Bronchial epithelial cell (primary cell): Measurements from ENCODE around the gene SLC25A21. TPM values are rescaled to one million over a fixed set of nuclear protein-coding genes. Genes with fewer than 3 reads are reported as not detected.
A peak's percentile ranks its signal among the peaks of the same experiment; 100 is the strongest.

Source experiments
- DNase-seq: peaks from one replicate; pipeline ENCODE4 v3.0.0-alpha.2; 2010; ENCODE audit warnings: low read depth
- FAIRE-seq: peaks from 2 replicates; lab custom pipeline; 2011; peaks lifted over from hg19 to GRCh38; lab: Jason Lieb, UNC
- H3K27me3 ChIP-seq: 2 replicates; pipeline ENCODE4 v1.5.1; 2011; ENCODE audit warnings: low read length; ENCODE audit not compliant: control insufficient read depth, insufficient read depth
- H3K36me3 ChIP-seq: 2 replicates; pipeline ENCODE4 v1.5.1; 2011; ENCODE audit warnings: low read length; ENCODE audit not compliant: control insufficient read depth, insufficient read depth
- H3K4me3 ChIP-seq: 2 replicates; pipeline ENCODE4 v1.5.1; 2011; ENCODE audit warnings: mild to moderate bottlenecking, low read depth, low read length, control low read depth
- total RNA-seq: library from RNA; depleted of rRNA; stranded (reverse); fragments of >200 nt; gene quantifications from 2 replicates; pipeline ENCODE4 v1.2.1, GENCODE V29; 2014
- TF ChIP-seq, protein P1 (sequence below): IDR thresholded peaks from 2 replicates; pipeline ENCODE4 v1.5.1; 2011; ENCODE audit warnings: mild to moderate bottlenecking, moderate library complexity, low read length, control low read depth, inconsistent platforms; ENCODE audit not compliant: insufficient read depth, severe bottlenecking

Gene SLC25A21
- total RNA-seq, 1 donor from 2014 or later, result 0.53 TPM

GRCh38 chr14:36944307-36945010 is 227.9 kb downstream of the SLC25A21 start:
- FAIRE-seq, result peak; percentile 32
- Histone ChIP-seq H3K4me3 (no peak overlapping the region), H3K27me3 (no peaks in the 10 kb centered on the region), H3K36me3 (no peaks in the 10 kb centered on the region)
- TF ChIP-seq, protein P1, sequence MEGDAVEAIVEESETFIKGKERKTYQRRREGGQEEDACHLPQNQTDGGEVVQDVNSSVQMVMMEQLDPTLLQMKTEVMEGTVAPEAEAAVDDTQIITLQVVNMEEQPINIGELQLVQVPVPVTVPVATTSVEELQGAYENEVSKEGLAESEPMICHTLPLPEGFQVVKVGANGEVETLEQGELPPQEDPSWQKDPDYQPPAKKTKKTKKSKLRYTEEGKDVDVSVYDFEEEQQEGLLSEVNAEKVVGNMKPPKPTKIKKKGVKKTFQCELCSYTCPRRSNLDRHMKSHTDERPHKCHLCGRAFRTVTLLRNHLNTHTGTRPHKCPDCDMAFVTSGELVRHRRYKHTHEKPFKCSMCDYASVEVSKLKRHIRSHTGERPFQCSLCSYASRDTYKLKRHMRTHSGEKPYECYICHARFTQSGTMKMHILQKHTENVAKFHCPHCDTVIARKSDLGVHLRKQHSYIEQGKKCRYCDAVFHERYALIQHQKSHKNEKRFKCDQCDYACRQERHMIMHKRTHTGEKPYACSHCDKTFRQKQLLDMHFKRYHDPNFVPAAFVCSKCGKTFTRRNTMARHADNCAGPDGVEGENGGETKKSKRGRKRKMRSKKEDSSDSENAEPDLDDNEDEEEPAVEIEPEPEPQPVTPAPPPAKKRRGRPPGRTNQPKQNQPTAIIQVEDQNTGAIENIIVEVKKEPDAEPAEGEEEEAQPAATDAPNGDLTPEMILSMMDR, result no peak
- peak; percentile 82 for DNase-seq

DNA sequence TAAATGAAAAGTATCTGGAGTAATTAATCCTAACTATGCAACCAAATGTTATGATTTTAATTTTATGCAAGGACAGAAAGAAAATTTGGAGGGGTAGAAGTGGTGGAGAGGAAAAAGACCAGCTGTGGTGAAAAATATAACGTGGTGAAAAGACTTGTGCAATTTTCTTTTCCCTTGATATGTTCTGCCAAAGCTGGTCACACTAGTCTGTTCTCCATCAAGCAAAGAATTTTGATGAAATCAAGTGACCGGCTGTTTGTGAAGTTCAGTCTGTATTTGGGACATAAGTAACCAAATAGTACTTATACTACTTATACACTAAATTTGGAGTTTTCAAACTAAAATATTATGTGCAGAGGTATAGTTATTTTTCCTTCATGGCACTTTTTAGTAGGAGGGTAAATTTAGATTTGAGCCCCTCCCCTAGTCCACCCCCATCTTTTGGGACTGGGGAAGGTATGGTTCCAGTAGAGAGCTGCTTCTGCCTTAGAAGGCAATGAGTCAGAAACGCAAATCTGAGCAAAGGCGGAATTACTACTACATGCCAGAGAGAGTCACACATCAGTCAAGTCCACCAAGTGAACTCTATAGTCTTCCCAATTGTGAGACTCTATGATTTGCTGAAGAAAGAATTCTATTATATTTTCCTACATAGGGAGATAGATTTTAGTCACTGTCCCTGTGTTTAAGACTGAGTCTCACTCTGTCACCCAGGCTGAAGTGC is 229.7 kb downstream of the SLC25A21 start:
- peak; percentile 85 for DNase-seq
- no peak for FAIRE-seq
- H3K27me3 ChIP-seq, result no peaks in the 10 kb centered on the region
- TF ChIP-seq, protein P1, result no peak
- H3K36me3 ChIP-seq, result no peaks in the 10 kb centered on the region
- no peak overlapping the region for H3K4me3 ChIP-seq

- FAIRE-seq, result no peak
- Histone ChIP-seq H3K27me3 (no peaks in the 10 kb centered on the region), H3K36me3 (no peaks in the 10 kb centered on the region), H3K4me3 (no peak overlapping the region)
- DNase-seq, result peak; percentile 71
- TF ChIP-seq, protein P1, result peak; percentile 78
Measured at GRCh38 chr14:36941783-36942521, 230.5 kb downstream of the SLC25A21 start.

DNA sequence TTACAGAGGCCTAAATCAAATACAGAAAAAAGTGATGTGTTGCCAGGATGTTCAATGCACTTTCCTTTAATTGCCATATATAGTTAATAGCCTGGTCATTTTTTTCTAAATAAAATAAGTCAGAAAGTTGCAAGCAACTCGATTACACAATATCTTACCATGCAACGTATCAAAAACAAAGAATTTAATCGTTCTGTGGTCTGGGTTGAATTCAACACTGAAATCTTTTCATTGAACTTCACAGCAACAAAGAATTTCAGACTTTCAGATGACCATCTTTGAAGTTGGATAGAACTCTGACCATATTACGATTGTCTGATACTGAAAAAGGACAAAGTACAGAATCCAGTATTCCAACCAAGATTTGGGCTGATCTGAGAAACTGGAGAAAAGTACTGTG is 231.9 kb downstream of the SLC25A21 start:
- TF ChIP-seq, protein P1, result no peak
- H3K36me3 ChIP-seq, result no peaks in the 10 kb centered on the region
- no peak overlapping the region for H3K4me3 ChIP-seq
- H3K27me3 ChIP-seq, result no peaks in the 10 kb centered on the region
- no peak for FAIRE-seq
- no peak for DNase-seq

- Histone ChIP-seq H3K4me3 (no peak overlapping the region), H3K27me3 (no peaks in the 10 kb centered on the region), H3K36me3 (no peaks in the 10 kb centered on the region)
- DNase-seq (no peak), FAIRE-seq (no peak)
- TF ChIP-seq, protein P1, result no peak
Measured at GRCh38 chr14:36939265-36939664, 233.1 kb downstream of the SLC25A21 start.
